ENCODE measurements around the gene ANKRD33B. TPM values are rescaled to one million over a fixed set of nuclear protein-coding genes. Genes with fewer than 3 reads are reported as not detected.

ANKRD33B gene
- total RNA-seq, 6 donors from 2014 or later = 3.1 to 10.5 (median 7.9) TPM

- ATAC-seq (ENCODE audit: low FRiP score in 2 of 2) = peak in 1 of 2 donors; percentile 9
- Histone ChIP-seq H3K36me3 (no peaks in the 10 kb centered on the region), H3K4me1 (peaks cover 7 to 14% (median 12%) of the 10 kb centered on the region in 4 donors), H3K4me3 (no peak overlapping the region), H3K9me3 (no peaks in the 10 kb centered on the region), H3K27me3 (no peaks in the 10 kb centered on the region), H3K27ac (peak overlapping the region in 2 of 4 donors; percentile 47 to 77)
- 87 to 88% methylated on average over 11 of the region's 11 CpGs for WGBS, 2 donors
- TF ChIP-seq CTCF (IDR thresholded peaks at IDR 0.05) (no peak), EP300 (IDR thresholded peaks at IDR 0.05) (no peak), POLR2AphosphoS5 (IDR thresholded peaks at IDR 0.05) (no peak), POLR2A (IDR thresholded peaks at IDR 0.05) (no peak)
- peak in 1 of 2 donors; percentile 8 for DNase-seq
Measured at GRCh38 chr5:10594591-10595210, 30.8 kb downstream of the ANKRD33B start.

GRCh38 chr5:10595293-10595671 is 31.4 kb downstream of the ANKRD33B start:
- ATAC-seq (ENCODE audit: low FRiP score in 2 of 2) = peak in 1 of 2 donors; percentile 69
- H3K36me3 ChIP-seq = no peaks in the 10 kb centered on the region
- H3K27ac ChIP-seq = peak overlapping the region; percentile 13 to 77 (median 46)
- no peak for TF ChIP-seq POLR2AphosphoS5 (IDR thresholded peaks at IDR 0.05)
- H3K4me1 ChIP-seq = peaks cover 7 to 14% (median 12%) of the 10 kb centered on the region in 4 donors
- H3K27me3 ChIP-seq = no peaks in the 10 kb centered on the region
- H3K4me3 ChIP-seq = no peak overlapping the region
- peak in 1 of 2 donors; percentile 6 for DNase-seq
- H3K9me3 ChIP-seq = no peaks in the 10 kb centered on the region
- 90 to 93% methylated on average over 6 of the region's 6 CpGs for WGBS, 2 donors

- ATAC-seq (ENCODE audit: low FRiP score in 2 of 2) = peak; percentile 52 to 91
- H3K4me3 ChIP-seq = peak overlapping the region in 2 of 4 donors; percentile 0 to 7
- no peaks in the 10 kb centered on the region for H3K36me3 ChIP-seq
- DNase-seq = peak in 1 of 2 donors; percentile 49
- H3K4me1 ChIP-seq = peaks cover 7 to 17% (median 12%) of the 10 kb centered on the region in 4 donors
- no peaks in the 10 kb centered on the region for H3K9me3 ChIP-seq
- 29 to 43% methylated on average over 8 of the region's 8 CpGs for WGBS, 2 donors
- H3K27ac ChIP-seq = peak overlapping the region; percentile 13 to 77 (median 49)
- H3K27me3 ChIP-seq = no peaks in the 10 kb centered on the region
- TF ChIP-seq POLR2A (IDR thresholded peaks at IDR 0.05) (no peak), CTCF (IDR thresholded peaks at IDR 0.05) (no peak), POLR2AphosphoS5 (IDR thresholded peaks at IDR 0.05) (peak; percentile 54 to 62), EP300 (IDR thresholded peaks at IDR 0.05) (peak in 1 of 4 donors; percentile 35)
Measured at GRCh38 chr5:10595672-10596309, 31.9 kb downstream of the ANKRD33B start.

- ATAC-seq (ENCODE audit: low FRiP score in 2 of 2) (no peak), DNase-seq (no peak)
- Histone ChIP-seq H3K4me1 (peaks cover 10 to 22% (median 14%) of the 10 kb centered on the region in 4 donors), H3K27me3 (no peaks in the 10 kb centered on the region), H3K36me3 (no peaks in the 10 kb centered on the region), H3K4me3 (peak overlapping the region in 2 of 4 donors; percentile 0 to 7), H3K27ac (peak overlapping the region; percentile 13 to 77 (median 49)), H3K9me3 (no peaks in the 10 kb centered on the region)
- no peak for TF ChIP-seq POLR2A (IDR thresholded peaks at IDR 0.05)
- no peak for TF ChIP-seq POLR2AphosphoS5 (IDR thresholded peaks at IDR 0.05)
- TF ChIP-seq CTCF (IDR thresholded peaks at IDR 0.05) = no peak
- no peak for TF ChIP-seq EP300 (IDR thresholded peaks at IDR 0.05)
- WGBS, 2 donors = 90% methylated on average over 3 of the region's 3 CpGs
Measured at GRCh38 chr5:10596310-10596703, 32.4 kb downstream of the ANKRD33B start.

GRCh38 chr5:10596886-10597451 is 33.1 kb downstream of the ANKRD33B start:
- Histone ChIP-seq H3K4me3 (no peak overlapping the region), H3K27me3 (no peaks in the 10 kb centered on the region), H3K27ac (peak overlapping the region in 1 of 4 donors; percentile 77), H3K4me1 (peaks cover 17 to 28% (median 20%) of the 10 kb centered on the region in 4 donors), H3K9me3 (no peaks in the 10 kb centered on the region), H3K36me3 (no peaks in the 10 kb centered on the region)
- WGBS, 2 donors = 85 to 86% methylated on average over 1 of the region's 1 CpG
- ATAC-seq (ENCODE audit: low FRiP score in 2 of 2) (no peak), DNase-seq (no peak)
- TF ChIP-seq CTCF (IDR thresholded peaks at IDR 0.05) = no peak
- no peak for TF ChIP-seq EP300 (IDR thresholded peaks at IDR 0.05)
- TF ChIP-seq POLR2A (IDR thresholded peaks at IDR 0.05) = no peak
- TF ChIP-seq POLR2AphosphoS5 (IDR thresholded peaks at IDR 0.05) = no peak

Data from upper lobe of left lung (tissue), 6 donors.